MCF 10A (cell line): Measurements from ENCODE around the gene UGGT2. TPM values are rescaled to one million over a fixed set of nuclear protein-coding genes. Genes with fewer than 3 reads are reported as not detected.
A peak's percentile ranks its signal among the peaks of the same experiment; 100 is the strongest.

Source experiments
- BruUV-seq: library from RNA; stranded (reverse); fragments of 400-500 nt; replicated peaks from 2 replicates; lab custom pipeline; 2021; lab: Mats Ljungman, UMichigan
- CTCF ChIA-PET: fragments of 300-600 bp; sonication (Branson Sonifier 250); formaldehyde crosslinking; extraction: SDS; loops from one replicate; lab custom pipeline; 2021; ENCODE audit warnings: antibody characterized with exemption, inconsistent platforms; lab: Yijun Ruan, JAX
- POLR2A ChIA-PET: fragments of 300-600, 350-650 bp; sonication (Branson Sonifier 250); formaldehyde crosslinking; extraction: SDS; loops from one replicate; lab custom pipeline; 2020; ENCODE audit warnings: antibody characterized with exemption, inconsistent platforms; lab: Yijun Ruan, JAX
- DNase-seq: peaks from one replicate; pipeline ENCODE4 v3.0.0-alpha.2; 2018; ENCODE audit not compliant: unreplicated experiment
- H3K27ac Mint-ChIP-seq: one replicate; pipeline ENCODE4 v1.8.0; 2022; ENCODE audit warnings: mild to moderate bottlenecking, low read depth, mixed read lengths; ENCODE audit not compliant: unreplicated experiment
- H3K27me3 Mint-ChIP-seq: one replicate; pipeline ENCODE4 v1.8.0; 2022; ENCODE audit warnings: mixed read lengths; ENCODE audit not compliant: insufficient read depth, unreplicated experiment
- H3K36me3 Mint-ChIP-seq: one replicate; pipeline ENCODE4 v1.8.0; 2022; ENCODE audit warnings: mild to moderate bottlenecking, moderate library complexity, mixed read lengths; ENCODE audit not compliant: insufficient read depth, unreplicated experiment
- H3K4me1 Mint-ChIP-seq: one replicate; pipeline ENCODE4 v1.8.0; 2022; ENCODE audit warnings: mixed read lengths; ENCODE audit not compliant: insufficient read depth, unreplicated experiment
- H3K4me3 Mint-ChIP-seq: one replicate; pipeline ENCODE4 v1.8.0; 2022; ENCODE audit warnings: mild to moderate bottlenecking, moderate library complexity, mixed read lengths; ENCODE audit not compliant: unreplicated experiment
- H3K9me3 Mint-ChIP-seq: one replicate; pipeline ENCODE4 v1.8.0; 2022; ENCODE audit warnings: mixed read lengths; ENCODE audit not compliant: unreplicated experiment
- intact Hi-C: fragments of 100-400 bp; cut with micrococcal nuclease; formaldehyde crosslinking; loops from 2 replicates; pipeline ENCODE4 v1.14.1; 2022
- total RNA-seq: library from RNA; stranded (reverse); gene quantifications from 2 replicates; pipeline ENCODE4 v1.2.3, GENCODE V29; 2022
- TF ChIP-seq, protein P1 (sequence below): fragments of 200-600 bp; IDR thresholded peaks from one replicate; pipeline ENCODE4 v1.8.0; 2022; ENCODE audit warnings: antibody characterized with exemption, mild to moderate bottlenecking; ENCODE audit not compliant: unreplicated experiment

UGGT2 gene
- total RNA-seq, 1 experiment from 2014 or later = 54.0 TPM

- peaks cover 20% of the 10 kb centered on the region for H3K4me1 Mint-ChIP-seq
- no peaks in the 10 kb centered on the region for H3K27me3 Mint-ChIP-seq
- ChIA-PET CTCF (interaction anchor here (0.9 kb wide), 1 partner anchor 74 kb away, joined by 3 read pairs; no protein-coding TSS in a partner anchor), POLR2A (interaction anchor here (1.0 to 3.2 kb wide), 2 partner anchors 85 to 111 kb away, joined by 3 to 10 read pairs; partner anchors contain the start of gene DNAJC3)
- no peak for DNase-seq
- no TSS peak for BruUV-seq
- H3K36me3 Mint-ChIP-seq = peaks cover 58% of the 10 kb centered on the region
- no peak overlapping the region for H3K27ac Mint-ChIP-seq
- intact Hi-C loops = no loop called here
- H3K9me3 Mint-ChIP-seq = no peaks in the 10 kb centered on the region
- TF ChIP-seq, protein P1, sequence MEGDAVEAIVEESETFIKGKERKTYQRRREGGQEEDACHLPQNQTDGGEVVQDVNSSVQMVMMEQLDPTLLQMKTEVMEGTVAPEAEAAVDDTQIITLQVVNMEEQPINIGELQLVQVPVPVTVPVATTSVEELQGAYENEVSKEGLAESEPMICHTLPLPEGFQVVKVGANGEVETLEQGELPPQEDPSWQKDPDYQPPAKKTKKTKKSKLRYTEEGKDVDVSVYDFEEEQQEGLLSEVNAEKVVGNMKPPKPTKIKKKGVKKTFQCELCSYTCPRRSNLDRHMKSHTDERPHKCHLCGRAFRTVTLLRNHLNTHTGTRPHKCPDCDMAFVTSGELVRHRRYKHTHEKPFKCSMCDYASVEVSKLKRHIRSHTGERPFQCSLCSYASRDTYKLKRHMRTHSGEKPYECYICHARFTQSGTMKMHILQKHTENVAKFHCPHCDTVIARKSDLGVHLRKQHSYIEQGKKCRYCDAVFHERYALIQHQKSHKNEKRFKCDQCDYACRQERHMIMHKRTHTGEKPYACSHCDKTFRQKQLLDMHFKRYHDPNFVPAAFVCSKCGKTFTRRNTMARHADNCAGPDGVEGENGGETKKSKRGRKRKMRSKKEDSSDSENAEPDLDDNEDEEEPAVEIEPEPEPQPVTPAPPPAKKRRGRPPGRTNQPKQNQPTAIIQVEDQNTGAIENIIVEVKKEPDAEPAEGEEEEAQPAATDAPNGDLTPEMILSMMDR = no peak
- H3K4me3 Mint-ChIP-seq = no peak overlapping the region
Measured at GRCh38 chr13:95788100-95788463, 265.1 kb downstream of the UGGT2 start.

DNA sequence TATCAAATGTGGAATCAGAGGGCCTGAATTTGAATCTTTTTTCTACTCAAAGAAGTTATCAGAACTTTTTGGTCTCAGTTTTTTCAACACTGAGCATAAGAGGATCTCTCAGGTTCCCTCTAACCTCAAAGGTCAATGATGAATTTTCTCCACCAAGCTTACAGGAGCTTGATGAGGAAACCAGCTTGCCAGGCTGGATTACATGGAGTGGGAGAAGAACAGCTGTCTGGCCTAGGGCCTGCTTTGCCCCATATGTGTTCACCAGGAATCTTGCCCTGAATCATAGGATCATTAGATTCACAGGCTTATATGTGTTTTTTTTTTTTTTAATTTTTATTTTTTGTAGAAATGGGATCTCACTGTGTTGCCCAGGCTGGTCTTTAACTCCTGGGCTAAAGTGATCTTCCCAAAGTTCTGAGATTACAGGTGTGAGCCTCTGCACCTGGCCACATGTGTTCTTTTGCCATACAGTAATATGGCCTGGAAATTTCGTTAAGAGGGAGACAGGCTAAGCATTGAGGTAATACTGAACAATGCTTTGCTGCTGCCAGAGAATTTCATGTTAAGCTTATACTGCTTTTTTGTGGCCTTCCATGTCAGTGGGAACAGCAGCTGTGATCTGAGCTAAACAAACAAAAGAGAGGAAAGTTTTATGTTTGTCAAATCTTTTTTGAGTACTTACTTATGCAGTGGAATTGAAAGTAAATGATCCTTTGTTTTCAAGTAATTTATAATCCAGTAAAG, 265.7 kb downstream of the UGGT2 start:
- no peaks in the 10 kb centered on the region for H3K27me3 Mint-ChIP-seq
- H3K27ac Mint-ChIP-seq = peak overlapping the region; percentile 37
- CTCF ChIA-PET = interaction anchor here (0.6 to 3.5 kb wide), 5 partner anchors 46 to 205 kb away, joined by 3 to 22 read pairs (median 4); no protein-coding TSS in a partner anchor
- intact Hi-C loops = no loop called here
- peak; percentile 12 for DNase-seq
- TF ChIP-seq, protein P1 = no peak
- no peak overlapping the region for H3K4me3 Mint-ChIP-seq
- H3K36me3 Mint-ChIP-seq = peaks cover 58% of the 10 kb centered on the region
- BruUV-seq = no TSS peak
- peaks cover 2% of the 10 kb centered on the region for H3K9me3 Mint-ChIP-seq
- peaks cover 20% of the 10 kb centered on the region for H3K4me1 Mint-ChIP-seq
- POLR2A ChIA-PET = interaction anchor here (0.6 to 3.2 kb wide), 3 partner anchors 84 to 404 kb away, joined by 3 to 10 read pairs (median 3); partner anchors contain the start of gene DNAJC3

- intact Hi-C loops = loop anchor here (1.0 to 2.0 kb wide), 2 partner anchors 108 to 160 kb away; partner anchors contain the start of gene DNAJC3
- Mint-ChIP-seq H3K27me3 (no peaks in the 10 kb centered on the region), H3K27ac (peak overlapping the region; percentile 94), H3K4me1 (peaks cover 20% of the 10 kb centered on the region), H3K9me3 (peaks cover 5% of the 10 kb centered on the region), H3K4me3 (no peak overlapping the region), H3K36me3 (peaks cover 38% of the 10 kb centered on the region)
- BruUV-seq = no TSS peak
- ChIA-PET POLR2A (interaction anchor here (0.6 to 4.7 kb wide), 20 partner anchors 10 to 1650 kb away, joined by 3 to 37 read pairs (median 3); partner anchors contain the start of genes DNAJC3 and DZIP1), CTCF (interaction anchor here (0.6 to 3.5 kb wide), 8 partner anchors 24 to 175 kb away, joined by 3 to 22 read pairs (median 4); no protein-coding TSS in a partner anchor)
- TF ChIP-seq, protein P1 = no peak
- DNase-seq = peak; percentile 82
Measured at GRCh38 chr13:95784900-95785290, 268.3 kb downstream of the UGGT2 start.
